Osteocyte (in vitro differentiated cells): ENCODE results near the gene COL11A1. TPM values are rescaled to one million over a fixed set of nuclear protein-coding genes. Genes with fewer than 3 reads are reported as not detected.
"Not testable (repeated sequence)": the region's sequence is repeated elsewhere in the genome, so short reads cannot be mapped to it uniquely, and the experiment has no call there.

Experiments
- DNase-seq: peaks from one replicate; pipeline ENCODE4 v3.0.0; 2021; ENCODE audit warnings: mixed read lengths; ENCODE audit not compliant: unreplicated experiment; ENCODE audit errors: extremely low spot score
- H3K27ac Mint-ChIP-seq: one replicate; pipeline ENCODE4 v1.8.0; 2021; ENCODE audit warnings: mild to moderate bottlenecking, mixed read lengths; ENCODE audit not compliant: unreplicated experiment
- H3K27me3 Mint-ChIP-seq: one replicate; pipeline ENCODE4 v1.8.0; 2021; ENCODE audit warnings: mixed read lengths; ENCODE audit not compliant: unreplicated experiment
- H3K36me3 Mint-ChIP-seq: one replicate; pipeline ENCODE4 v1.8.0; 2021; ENCODE audit warnings: mixed read lengths; ENCODE audit not compliant: unreplicated experiment
- H3K4me1 Mint-ChIP-seq: one replicate; pipeline ENCODE4 v1.8.0; 2021; ENCODE audit warnings: mixed read lengths; ENCODE audit not compliant: unreplicated experiment
- H3K4me3 Mint-ChIP-seq: one replicate; pipeline ENCODE4 v1.8.0; 2021; ENCODE audit warnings: mild to moderate bottlenecking, moderate library complexity, mixed read lengths; ENCODE audit not compliant: unreplicated experiment
- H3K9me3 Mint-ChIP-seq: one replicate; pipeline ENCODE4 v1.8.0; 2021; ENCODE audit warnings: mixed read lengths; ENCODE audit not compliant: unreplicated experiment
- CTCF ChIP-seq: fragments of 200-600 bp; sonication (generic); IDR thresholded peaks from 2 replicates; pipeline ENCODE4 v1.5.0; 2021; ENCODE audit warnings: antibody characterized with exemption, mild to moderate bottlenecking, moderate library complexity
- total RNA-seq: library from RNA; stranded (reverse); gene quantifications from 2 replicates; pipeline ENCODE4 v1.2.1, GENCODE V29; 2021

Gene COL11A1
- total RNA-seq, 1 donor from 2014 or later: 592 TPM

GRCh38 chr1:103142461-103142860, 34.1 kb upstream of the COL11A1 start:
- Mint-ChIP-seq H3K27ac (no peak overlapping the region), H3K4me1 (no peaks in the 10 kb centered on the region), H3K9me3 (peaks cover 7% of the 10 kb centered on the region)

DNA sequence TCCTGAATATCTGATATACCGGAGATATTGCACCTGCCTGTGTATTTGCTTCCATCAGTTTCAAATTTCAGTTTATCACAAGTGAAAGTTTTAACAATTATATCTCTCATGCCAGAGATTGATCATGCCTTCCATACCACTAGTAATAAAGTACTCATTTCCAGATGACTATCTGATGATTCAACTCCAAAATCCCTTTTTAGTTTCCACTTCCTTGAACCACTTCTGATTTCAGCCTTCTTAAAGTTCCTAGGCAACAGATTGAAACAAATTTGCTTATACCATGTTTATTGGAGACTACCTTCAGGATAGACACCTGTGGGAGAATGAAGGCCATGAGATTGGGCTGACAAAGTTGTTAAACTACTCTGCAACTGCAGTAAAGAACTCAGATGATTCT, 21.5 kb upstream of the COL11A1 start:
- H3K4me1 Mint-ChIP-seq: peaks cover 10% of the 10 kb centered on the region
- H3K36me3 Mint-ChIP-seq: peaks cover 4% of the 10 kb centered on the region
- H3K4me3 Mint-ChIP-seq: no peak overlapping the region
- no peak for DNase-seq
- TF ChIP-seq CTCF: no peak
- no peaks in the 10 kb centered on the region for H3K27me3 Mint-ChIP-seq
- H3K27ac Mint-ChIP-seq: no peak overlapping the region
- H3K9me3 Mint-ChIP-seq: peaks cover 7% of the 10 kb centered on the region

More at GRCh38 chr1:103142461-103142860, 34.1 kb upstream of the COL11A1 start:
- Mint-ChIP-seq H3K36me3 (no peaks in the 10 kb centered on the region), H3K27me3 (no peaks in the 10 kb centered on the region), H3K4me3 (no peak overlapping the region)
- DNase-seq: no peak
- no peak for TF ChIP-seq CTCF

- H3K27ac Mint-ChIP-seq: no peak overlapping the region
- peaks cover 10% of the 10 kb centered on the region for H3K4me1 Mint-ChIP-seq
- no peaks in the 10 kb centered on the region for H3K27me3 Mint-ChIP-seq
- no peak overlapping the region for H3K4me3 Mint-ChIP-seq
- peaks cover 4% of the 10 kb centered on the region for H3K36me3 Mint-ChIP-seq
- DNase-seq: no peak
- no peak for TF ChIP-seq CTCF
- peaks cover 4% of the 10 kb centered on the region for H3K9me3 Mint-ChIP-seq
Observed at GRCh38 chr1:103129255-103129654, 20.9 kb upstream of the COL11A1 start.

- H3K27ac Mint-ChIP-seq: not testable (repeated sequence)
Observed at GRCh38 chr1:103128256-103128655, 19.9 kb upstream of the COL11A1 start.

GRCh38 chr1:103125219-103125618, 16.9 kb upstream of the COL11A1 start:
- Mint-ChIP-seq H3K4me3 (no peak overlapping the region), H3K27ac (no peak overlapping the region), H3K9me3 (peaks cover 13% of the 10 kb centered on the region), H3K4me1 (peaks cover 12% of the 10 kb centered on the region), H3K27me3 (no peaks in the 10 kb centered on the region), H3K36me3 (no peaks in the 10 kb centered on the region)
- no peak for DNase-seq
- no peak for TF ChIP-seq CTCF

More at GRCh38 chr1:103128256-103128655, 19.9 kb upstream of the COL11A1 start:
- not testable (repeated sequence) for DNase-seq, H3K36me3 Mint-ChIP-seq, H3K27me3 Mint-ChIP-seq, H3K4me3 Mint-ChIP-seq, H3K9me3 Mint-ChIP-seq
- peaks cover 11% of the 10 kb centered on the region for H3K4me1 Mint-ChIP-seq
